Heart left ventricle (tissue), 16 donors: ENCODE data around the gene DPF1. TPM values are rescaled to one million over a fixed set of nuclear protein-coding genes. Genes with fewer than 3 reads are reported as not detected.

Source experiments
- ATAC-seq, 4 donors: fragments of 200-7000 bp; cut with Tn5 transposase; one replicate each; pipeline ENCODE4 v1.9.1; 2020 to 2022; ENCODE audit warnings: moderate library complexity in 4 of 4, mild to moderate bottlenecking in 3 of 4, moderate number of reproducible peaks in 1 of 4
- DNase-seq, 5 donors: peaks; one replicate each; pipeline ENCODE4 v3.0.0-alpha.2; 2020
- H3K27ac ChIP-seq, 12 donors: fragments of 200-600 bp; sonication (generic) in 4 of 12; one replicate each; pipeline versions ENCODE4 v1.5.0 to v1.8.0; 2016 to 2022; ENCODE audit warnings: mild to moderate bottlenecking in 2 of 12
- H3K27me3 ChIP-seq, 9 donors: fragments of 200-600 bp; sonication (generic) in 2 of 9; one replicate each; pipeline versions ENCODE4 v1.5.1 to v1.8.0; 2016 to 2022; ENCODE audit warnings: mild to moderate bottlenecking in 3 of 9
- H3K36me3 ChIP-seq, 9 donors: fragments of 200-600 bp; sonication (generic) in 2 of 9; one replicate each; pipeline versions ENCODE4 v1.5.0 to v1.8.0; 2018 to 2022; ENCODE audit warnings: mild to moderate bottlenecking in 2 of 9
- H3K4me1 ChIP-seq, 12 donors: fragments of 200-600 bp; sonication (generic) in 4 of 12; one replicate each; pipeline versions ENCODE4 v1.5.0 to v1.8.0; 2016 to 2022; ENCODE audit warnings: mild to moderate bottlenecking in 3 of 12
- H3K4me3 ChIP-seq, 12 donors: fragments of 200-600 bp; sonication (generic) in 4 of 12; one replicate each; pipeline versions ENCODE4 v1.5.0 to v1.8.0; 2017 to 2022; ENCODE audit warnings: mild to moderate bottlenecking in 9 of 12, moderate library complexity in 4 of 12
- H3K9me3 ChIP-seq, 12 donors: fragments of 200-600 bp; sonication (generic) in 4 of 12; one replicate each; pipeline versions ENCODE4 v1.5.0 to v1.8.0; 2016 to 2022; ENCODE audit warnings: mild to moderate bottlenecking in 1 of 12
- CTCF ChIP-seq, 12 donors: fragments of 200-600 bp; sonication (generic) in 4 of 12; IDR thresholded peaks; one replicate each; pipeline versions ENCODE4 v1.5.0 to v1.8.0; 2018 to 2022; ENCODE audit warnings: antibody characterized with exemption in 12 of 12, mild to moderate bottlenecking in 5 of 12
- POLR2A ChIP-seq, 2 donors: fragments of 450-650 bp; IDR thresholded peaks; one replicate each; pipeline ENCODE4 v1.6.1; 2017; ENCODE audit warnings: antibody characterized with exemption in 2 of 2, mild to moderate bottlenecking in 2 of 2, moderate library complexity in 2 of 2
- WGBS, 4 donors: extraction: QIAGEN DNeasy Blood & Tissue Kit in 2 of 4; methylation state at CpG; one replicate each; pipeline versions ENCODE4 v1.1.5 to v1.1.7; 2013 to 2018; 5-methylcytosine and 5-hydroxymethylcytosine counted together
- intact Hi-C, 10 donors: fragments of 100-400 bp; cut with DNase I; formaldehyde crosslinking; loops; one replicate each; pipeline versions ENCODE4 v1.11.1 to v1.14.2; 2022
- polyA plus RNA-seq, 2 donors: library from polyadenylated mRNA; stranded (reverse); fragments of 200-250 nt; gene quantifications; one replicate each; pipeline ENCODE4 v1.2.3, GENCODE V29; 2013
- total RNA-seq, 9 donors: library from RNA; depleted of rRNA in 2 of 9; stranded (reverse); fragments of >200 nt in 2 of 9; fragmentation: NEBNext Ultra II Directional in 3 of 9; extraction: Animal tissue kit (Norgen Biotek cat#: 25700) in 3 of 9; gene quantifications; one replicate each; pipeline versions ENCODE4 v1.1.0 to v1.2.4, GENCODE V29; 2016 to 2023
- donor health status: ischemic (EF 13 %, LVEDD 7.1; RV severe dilation, severe dysfunction).
- donor health status: healthy with polysubstance abuse.
- donor health status: DM: no; HTN: yes; CAD: no.
- donor health status: DM: no; HTN: no; CAD: no.
- donor health status: ischemic (EF 25% LVEDD 6.9; RV normal size, moderate dysfunction).
- donor health status: ischemic (EF 25% LVEDD 5.7; RV mildly dilated, moderate dysfunction).
- donor health status: healthy.
- donor health status: DM: yes; HTN: yes; CAD: no.
- donor health status: ischemic (EF 35%, LVEDD 5.7; RV mildly dilated, moderate dysfunction).
- donor health status: nonischemic (EF 11% LVEDD 7.7; RV severe dilation, severe dysfunction).
- donor health status: DM: yes; HTN: yes; CAD: no.
- donor health status: PGD.
- donor health status: ischemic (EF 29% LVEDD 5.4; RV normal size, mild dysfunction).
- donor health status: nonischemic (EF 23%, LVEDD 6.1; RV moderate dilation, normal function).

The DPF1 gene
- total and polyA plus RNA-seq, 11 donors = 0.11 to 1.2 (median 0.37) TPM; not detected in 2

GRCh38 chr19:38208571-38208970 is 15.5 kb downstream of the DPF1 start:
- Histone ChIP-seq H3K4me1 (peaks cover 0 to 29% (median 17%) of the 10 kb centered on the region in 12 donors), H3K27me3 (peaks cover 0 to 38% (median 16%) of the 10 kb centered on the region in 9 donors), H3K36me3 (peaks cover 0 to 31% (median 15%) of the 10 kb centered on the region in 9 donors), H3K9me3 (no peaks in the 10 kb centered on the region), H3K4me3 (no peak overlapping the region), H3K27ac (peak overlapping the region in 2 of 12 donors; percentile 92)
- no peak for DNase-seq
- no peak for TF ChIP-seq CTCF (IDR thresholded peaks at IDR 0.05)
- no peak for TF ChIP-seq POLR2A (IDR thresholded peaks at IDR 0.05)
- WGBS, 4 donors = 93 to 95% (median 94%) methylated on average over 3 of the region's 3 CpGs
- no peak for ATAC-seq
- intact Hi-C loops = no loop called here

- 73 to 86% (median 76%) methylated on average over 10 to 12 of the region's 12 CpGs for WGBS, 4 donors
- Histone ChIP-seq H3K36me3 (peaks cover 0 to 36% (median 24%) of the 10 kb centered on the region in 9 donors), H3K9me3 (no peaks in the 10 kb centered on the region), H3K4me3 (no peak overlapping the region), H3K27ac (peak overlapping the region in 1 of 12 donors; percentile 9), H3K27me3 (peaks cover 0 to 31% (median 16%) of the 10 kb centered on the region in 9 donors), H3K4me1 (peaks cover 0 to 29% (median 17%) of the 10 kb centered on the region in 12 donors)
- no peak for ATAC-seq
- no peak for DNase-seq
- no peak for TF ChIP-seq POLR2A (IDR thresholded peaks at IDR 0.05)
- TF ChIP-seq CTCF (IDR thresholded peaks at IDR 0.05) = no peak
- intact Hi-C loops = no loop called here
Measured at GRCh38 chr19:38207543-38207942, 16.5 kb downstream of the DPF1 start.

GRCh38 chr19:38206928-38207327 is 17.1 kb downstream of the DPF1 start:
- no peak overlapping the region for H3K4me3 ChIP-seq
- H3K9me3 ChIP-seq = no peaks in the 10 kb centered on the region
- peaks cover 0 to 42% (median 30%) of the 10 kb centered on the region in 9 donors for H3K36me3 ChIP-seq
- H3K4me1 ChIP-seq = peaks cover 0 to 29% (median 17%) of the 10 kb centered on the region in 12 donors
- DNase-seq (no peak), ATAC-seq (no peak)
- peaks cover 0 to 29% (median 16%) of the 10 kb centered on the region in 9 donors for H3K27me3 ChIP-seq
- TF ChIP-seq CTCF (IDR thresholded peaks at IDR 0.05) = no peak
- TF ChIP-seq POLR2A (IDR thresholded peaks at IDR 0.05) = no peak
- H3K27ac ChIP-seq = no peak overlapping the region
- intact Hi-C loops = no loop called here
- 91 to 98% (median 94%) methylated on average over 16 of the region's 16 CpGs for WGBS, 4 donors

GRCh38 chr19:38206006-38206745 is 17.8 kb downstream of the DPF1 start:
- Histone ChIP-seq H3K9me3 (no peaks in the 10 kb centered on the region), H3K4me3 (no peak overlapping the region), H3K27me3 (peaks cover 0 to 22% (median 10%) of the 10 kb centered on the region in 9 donors), H3K4me1 (peaks cover 0 to 25% (median 15%) of the 10 kb centered on the region in 12 donors), H3K27ac (no peak overlapping the region), H3K36me3 (peaks cover 0 to 50% (median 34%) of the 10 kb centered on the region in 9 donors)
- no peak for ATAC-seq
- TF ChIP-seq POLR2A (IDR thresholded peaks at IDR 0.05) (no peak), CTCF (IDR thresholded peaks at IDR 0.05) (no peak)
- intact Hi-C loops = no loop called here
- peak in 1 of 5 donors; percentile 55 for DNase-seq
- WGBS, 4 donors = 90 to 93% (median 91%) methylated on average over 26 to 36 of the region's 36 CpGs
